ENCODE results near the gene ADAM21. TPM values are rescaled to one million over a fixed set of nuclear protein-coding genes. Genes with fewer than 3 reads are reported as not detected.
"Not testable (repeated sequence)": the region's sequence is repeated elsewhere in the genome, so short reads cannot be mapped to it uniquely, and the experiment has no call there.

The ADAM21 gene
- total RNA-seq (ENCODE audit: unreplicated experiment), result not detected
- long read RNA-seq, result 0 reads

DNA sequence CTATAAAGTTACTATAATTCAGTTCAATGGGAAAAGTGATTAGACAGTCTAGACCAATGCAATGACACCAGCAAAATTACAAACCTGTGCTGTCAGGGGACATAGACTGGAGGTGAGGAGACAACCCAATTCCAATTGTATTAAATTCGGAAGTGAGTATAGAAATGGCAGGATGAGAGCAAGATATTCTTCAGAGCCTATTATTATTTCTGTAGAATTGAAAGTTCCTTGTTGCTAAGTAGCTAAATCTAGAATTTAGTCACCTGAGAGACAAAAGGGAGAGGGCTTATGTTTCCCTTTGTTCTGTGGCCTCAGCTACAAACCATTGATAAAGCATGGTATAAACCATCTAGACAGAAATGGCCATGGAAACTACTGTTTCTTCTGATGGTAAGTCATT lies at the start of gene ADAM21:
TSS of gene ADAM21 (plus strand) at position 301 of the 400 bp plus-strand sequence. CDS start 5,326 bp downstream, outside the sequence.
- Mint-ChIP-seq H3K27ac (ENCODE audit: unreplicated experiment) (no peak within 1 kb of the TSS), H3K9me3 (ENCODE audit: unreplicated experiment) (no peaks in the 10 kb centered on the region), H3K4me1 (ENCODE audit: low read depth, unreplicated experiment) (no peaks in the 10 kb centered on the region), H3K4me3 (ENCODE audit: unreplicated experiment) (no peak within 1 kb of the TSS), H3K27me3 (ENCODE audit: unreplicated experiment) (no peaks in the 10 kb centered on the region), H3K36me3 (ENCODE audit: unreplicated experiment) (no peaks in the 10 kb centered on the region)
- TF ChIP-seq CTCF (IDR thresholded peaks at IDR 0.05; ENCODE audit: partially characterized antibody, unreplicated experiment), result no peak
- DNase-seq, result no peak

DNA sequence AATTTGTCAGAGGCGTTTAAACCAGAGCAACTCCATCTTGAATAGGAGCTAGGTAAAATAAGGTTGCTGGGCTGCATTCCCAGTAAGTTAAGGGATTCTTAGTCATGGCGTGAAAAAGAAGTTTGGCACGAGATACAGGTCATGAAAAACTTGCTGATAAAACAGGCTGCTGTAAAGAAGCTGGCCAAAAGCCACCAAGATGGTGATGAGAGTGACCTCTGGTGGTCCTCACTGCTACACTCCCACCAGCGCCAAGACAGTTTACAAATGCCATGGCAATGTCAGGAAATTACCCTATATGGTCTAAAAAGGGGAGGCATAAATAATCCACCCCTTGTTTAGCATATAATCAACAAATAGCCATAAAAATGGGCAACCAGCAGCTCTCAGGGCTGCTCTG lies 48.6 kb upstream of the ADAM21 start:
- DNase-seq, result peak; percentile 27
- H3K4me1 Mint-ChIP-seq (ENCODE audit: low read depth, unreplicated experiment); H3K36me3 Mint-ChIP-seq (ENCODE audit: unreplicated experiment); H3K4me3 Mint-ChIP-seq (ENCODE audit: unreplicated experiment); H3K9me3 Mint-ChIP-seq (ENCODE audit: unreplicated experiment); H3K27ac Mint-ChIP-seq (ENCODE audit: unreplicated experiment); H3K27me3 Mint-ChIP-seq (ENCODE audit: unreplicated experiment): not testable (repeated sequence)

- not testable (repeated sequence) for H3K9me3 Mint-ChIP-seq (ENCODE audit: unreplicated experiment); DNase-seq
These were observed 45.8 kb upstream of the ADAM21 start for GRCh38 chr14:70406216-70406615.

DNA sequence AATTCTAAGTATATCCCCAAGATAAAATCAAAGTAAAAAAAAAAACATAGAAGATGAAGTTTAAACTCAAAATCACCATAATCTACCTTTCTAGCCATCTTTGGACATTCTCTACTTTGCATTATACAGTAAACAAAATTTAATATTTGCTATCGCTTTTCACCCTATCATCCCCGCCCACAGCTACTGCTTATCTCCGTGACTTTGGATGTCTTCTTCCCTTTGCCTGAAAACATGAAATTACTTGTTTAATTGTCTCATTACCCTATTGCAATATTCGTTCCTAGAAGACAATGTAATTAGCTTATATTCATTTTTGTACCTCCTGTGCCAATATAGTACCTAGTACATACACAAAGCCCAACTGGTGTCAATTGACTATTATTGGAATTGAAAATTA lies 44.4 kb upstream of the ADAM21 start:
- no peak for TF ChIP-seq CTCF (IDR thresholded peaks at IDR 0.05; ENCODE audit: partially characterized antibody, unreplicated experiment)
- no peaks in the 10 kb centered on the region for H3K9me3 Mint-ChIP-seq (ENCODE audit: unreplicated experiment)
- H3K27ac Mint-ChIP-seq (ENCODE audit: unreplicated experiment), result no peak overlapping the region
- H3K4me1 Mint-ChIP-seq (ENCODE audit: low read depth, unreplicated experiment), result no peaks in the 10 kb centered on the region
- H3K4me3 Mint-ChIP-seq (ENCODE audit: unreplicated experiment), result no peak overlapping the region
- DNase-seq, result no peak
- no peaks in the 10 kb centered on the region for H3K27me3 Mint-ChIP-seq (ENCODE audit: unreplicated experiment)
- peaks cover 6% of the 10 kb centered on the region for H3K36me3 Mint-ChIP-seq (ENCODE audit: unreplicated experiment)

More at GRCh38 chr14:70406216-70406615, 45.8 kb upstream of the ADAM21 start:
- H3K27ac Mint-ChIP-seq (ENCODE audit: unreplicated experiment); H3K27me3 Mint-ChIP-seq (ENCODE audit: unreplicated experiment); H3K4me3 Mint-ChIP-seq (ENCODE audit: unreplicated experiment); H3K4me1 Mint-ChIP-seq (ENCODE audit: low read depth, unreplicated experiment); H3K36me3 Mint-ChIP-seq (ENCODE audit: unreplicated experiment): not testable (repeated sequence)

- Mint-ChIP-seq H3K9me3 (ENCODE audit: unreplicated experiment) (no peaks in the 10 kb centered on the region), H3K27me3 (ENCODE audit: unreplicated experiment) (no peaks in the 10 kb centered on the region), H3K4me1 (ENCODE audit: low read depth, unreplicated experiment) (no peaks in the 10 kb centered on the region), H3K27ac (ENCODE audit: unreplicated experiment) (no peak overlapping the region), H3K36me3 (ENCODE audit: unreplicated experiment) (no peaks in the 10 kb centered on the region), H3K4me3 (ENCODE audit: unreplicated experiment) (peak overlapping the region; percentile 85)
- no peak for TF ChIP-seq CTCF (IDR thresholded peaks at IDR 0.05; ENCODE audit: partially characterized antibody, unreplicated experiment)
- no peak for DNase-seq
These were observed 36.2 kb upstream of the ADAM21 start for GRCh38 chr14:70415788-70416187.

- Mint-ChIP-seq H3K36me3 (ENCODE audit: unreplicated experiment) (no peaks in the 10 kb centered on the region), H3K9me3 (ENCODE audit: unreplicated experiment) (no peaks in the 10 kb centered on the region), H3K4me3 (ENCODE audit: unreplicated experiment) (peak overlapping the region; percentile 99), H3K27me3 (ENCODE audit: unreplicated experiment) (no peaks in the 10 kb centered on the region), H3K27ac (ENCODE audit: unreplicated experiment) (peak overlapping the region; percentile 89), H3K4me1 (ENCODE audit: low read depth, unreplicated experiment) (no peaks in the 10 kb centered on the region)
- DNase-seq, result no peak
- no peak for TF ChIP-seq CTCF (IDR thresholded peaks at IDR 0.05; ENCODE audit: partially characterized antibody, unreplicated experiment)
These were observed 35.6 kb upstream of the ADAM21 start for GRCh38 chr14:70416338-70416724.

Data from glutamatergic neuron (in vitro differentiated cells).